Breast epithelium (tissue), 4 donors: ENCODE results near the gene PIGR. TPM values are rescaled to one million over a fixed set of nuclear protein-coding genes. Genes with fewer than 3 reads are reported as not detected.

ENCODE experiments used
- DNase-seq, 2 donors: peaks; one replicate each; pipeline ENCODE4 v3.0.0-alpha.2; 2019; ENCODE audit warnings: low spot score in 2 of 2
- H3K27ac ChIP-seq, 2 donors: fragments of 200-600 bp; sonication (generic) in 1 of 2; one replicate each; pipeline ENCODE4 v1.5.1; 2016 to 2019; ENCODE audit warnings: mild to moderate bottlenecking in 1 of 2
- H3K27me3 ChIP-seq, 2 donors: fragments of 200-600 bp; sonication (generic) in 1 of 2; one replicate each; pipeline versions ENCODE4 v1.5.1 to v1.6.0; 2017 to 2019; ENCODE audit warnings: control low read depth in 1 of 2, mild to moderate bottlenecking in 1 of 2
- H3K36me3 ChIP-seq: fragments of 200-600 bp; one replicate; pipeline ENCODE4 v1.5.1; 2019
- H3K4me1 ChIP-seq, 2 donors: fragments of 200-600 bp; sonication (generic); one replicate each; pipeline ENCODE4 v1.5.1; 2016 to 2019; ENCODE audit warnings: control low read depth in 1 of 2
- H3K4me3 ChIP-seq, 3 donors: fragments of 200-600 bp; sonication (generic); 1 replicate in 2 of 3; 2 replicates in 1 of 3; pipeline ENCODE4 v1.5.1; 2016 to 2019; ENCODE audit warnings: mild to moderate bottlenecking in 3 of 3, moderate library complexity in 2 of 3
- H3K9me3 ChIP-seq, 2 donors: fragments of 200-600 bp; sonication (generic) in 1 of 2; one replicate each; pipeline ENCODE4 v1.5.1; 2016 to 2019; ENCODE audit warnings: control low read depth in 1 of 2
- POLR2A ChIP-seq: fragments of 450-650 bp; IDR thresholded peaks from one replicate; pipeline ENCODE4 v1.6.1; 2016; ENCODE audit warnings: antibody characterized with exemption, mild to moderate bottlenecking, moderate library complexity
- POLR2AphosphoS5 ChIP-seq, 3 donors: sonication (generic); formaldehyde crosslinking; IDR thresholded peaks; one replicate each; pipeline ENCODE4 v1.6.1; 2017; ENCODE audit warnings: antibody characterized with exemption in 3 of 3
- intact Hi-C: fragments of 100-400 bp; cut with DNase I; formaldehyde crosslinking; loops from one replicate; pipeline ENCODE4 v1.15.1; 2023; ENCODE audit warnings: low total_unique reads
- total RNA-seq, 3 donors: library from RNA; depleted of rRNA; stranded (reverse); fragments of >200 nt; gene quantifications; one replicate each; pipeline ENCODE4 v1.1.0, GENCODE V29; 2016
- TF ChIP-seq, protein P1 (sequence below), 3 donors: fragments of 450-650 bp; IDR thresholded peaks; one replicate each; pipeline ENCODE4 v1.5.1; 2016 to 2017; ENCODE audit warnings: antibody characterized with exemption in 3 of 3, mild to moderate bottlenecking in 3 of 3, moderate library complexity in 3 of 3

The PIGR gene
- total RNA-seq, 3 donors from 2014 or later, result 0.16 to 205 (median 123) TPM

DNA sequence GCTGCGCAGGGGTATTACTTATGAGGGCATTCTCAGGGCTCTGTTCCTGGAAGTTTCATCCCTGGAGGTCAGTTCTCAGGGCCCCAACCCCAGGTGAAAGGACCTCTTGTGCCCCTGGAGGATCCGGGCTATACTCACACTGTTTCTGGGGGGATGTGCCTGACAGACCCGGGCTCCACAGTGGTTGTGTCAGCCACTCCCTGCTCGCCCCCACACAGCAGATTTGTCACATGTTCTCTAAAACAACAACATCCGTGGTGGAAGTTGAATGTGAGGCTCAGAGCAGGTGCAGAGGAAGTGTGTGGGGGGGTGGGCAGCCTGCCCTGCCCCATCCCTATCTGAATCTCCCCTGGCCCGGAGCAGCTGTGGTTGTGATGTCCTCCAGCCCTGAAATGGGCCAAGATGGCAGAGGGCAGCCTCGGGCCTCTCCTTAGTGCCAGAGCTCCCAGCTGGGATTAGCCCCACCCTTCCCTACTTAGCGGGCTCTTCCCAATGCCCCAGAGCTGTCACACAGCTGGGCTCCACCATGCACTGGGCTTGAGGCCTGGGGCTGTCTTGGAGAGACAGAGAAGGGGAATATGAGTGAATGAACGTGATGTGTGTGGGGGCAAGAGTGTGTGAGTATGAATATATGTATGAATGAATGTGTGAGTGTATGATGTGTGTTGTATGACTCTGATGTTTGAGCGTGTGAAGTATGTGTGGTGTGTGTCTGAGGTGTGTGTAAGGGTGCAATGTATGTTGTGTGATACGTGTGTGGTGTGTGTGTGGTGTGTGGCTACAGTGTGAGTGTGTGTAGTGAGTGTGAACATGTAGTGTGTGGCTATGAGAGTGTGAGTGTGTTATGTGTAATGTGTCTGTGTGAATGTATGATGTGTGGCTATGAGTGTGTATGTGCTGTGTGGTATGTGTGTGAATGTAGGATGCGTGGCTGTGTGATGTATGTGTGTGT lies 23.0 kb downstream of the PIGR start:
- Histone ChIP-seq H3K27me3 (no peaks in the 10 kb centered on the region), H3K36me3 (no peaks in the 10 kb centered on the region), H3K4me1 (no peaks in the 10 kb centered on the region), H3K4me3 (no peak overlapping the region), H3K27ac (peak overlapping the region; percentile 30 to 48), H3K9me3 (no peaks in the 10 kb centered on the region)
- no peak for DNase-seq
- TF ChIP-seq POLR2AphosphoS5 (IDR thresholded peaks at IDR 0.05) (no peak), POLR2A (no peak)
- TF ChIP-seq, protein P1, sequence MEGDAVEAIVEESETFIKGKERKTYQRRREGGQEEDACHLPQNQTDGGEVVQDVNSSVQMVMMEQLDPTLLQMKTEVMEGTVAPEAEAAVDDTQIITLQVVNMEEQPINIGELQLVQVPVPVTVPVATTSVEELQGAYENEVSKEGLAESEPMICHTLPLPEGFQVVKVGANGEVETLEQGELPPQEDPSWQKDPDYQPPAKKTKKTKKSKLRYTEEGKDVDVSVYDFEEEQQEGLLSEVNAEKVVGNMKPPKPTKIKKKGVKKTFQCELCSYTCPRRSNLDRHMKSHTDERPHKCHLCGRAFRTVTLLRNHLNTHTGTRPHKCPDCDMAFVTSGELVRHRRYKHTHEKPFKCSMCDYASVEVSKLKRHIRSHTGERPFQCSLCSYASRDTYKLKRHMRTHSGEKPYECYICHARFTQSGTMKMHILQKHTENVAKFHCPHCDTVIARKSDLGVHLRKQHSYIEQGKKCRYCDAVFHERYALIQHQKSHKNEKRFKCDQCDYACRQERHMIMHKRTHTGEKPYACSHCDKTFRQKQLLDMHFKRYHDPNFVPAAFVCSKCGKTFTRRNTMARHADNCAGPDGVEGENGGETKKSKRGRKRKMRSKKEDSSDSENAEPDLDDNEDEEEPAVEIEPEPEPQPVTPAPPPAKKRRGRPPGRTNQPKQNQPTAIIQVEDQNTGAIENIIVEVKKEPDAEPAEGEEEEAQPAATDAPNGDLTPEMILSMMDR (IDR thresholded peaks at IDR 0.05), result no peak
- intact Hi-C loops, result no loop called here

DNA sequence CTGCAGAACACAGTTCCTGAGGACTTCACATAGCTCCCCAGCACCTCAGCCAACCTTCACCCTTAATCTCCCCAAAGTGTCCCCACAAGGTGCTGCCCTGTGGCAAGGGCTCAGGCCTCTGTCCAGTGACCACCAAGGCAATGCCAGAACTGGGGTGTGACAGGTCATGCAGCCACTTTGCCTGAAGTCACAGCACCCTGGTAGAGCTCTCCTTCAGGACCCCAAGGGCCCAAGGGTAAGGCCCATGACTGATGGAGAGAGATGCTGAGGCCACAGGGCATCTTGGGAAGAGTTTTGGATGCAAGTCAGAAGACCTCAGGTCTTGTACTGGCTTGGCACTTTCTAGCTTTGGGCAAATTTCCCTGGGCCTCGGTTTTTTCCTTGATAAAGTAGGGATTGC lies 23.7 kb downstream of the PIGR start:
- no peak for DNase-seq
- Histone ChIP-seq H3K27ac (peak overlapping the region; percentile 30 to 48), H3K27me3 (no peaks in the 10 kb centered on the region), H3K36me3 (no peaks in the 10 kb centered on the region), H3K9me3 (no peaks in the 10 kb centered on the region), H3K4me1 (no peaks in the 10 kb centered on the region), H3K4me3 (no peak overlapping the region)
- intact Hi-C loops, result no loop called here
- TF ChIP-seq, protein P1 (IDR thresholded peaks at IDR 0.05), result no peak
- TF ChIP-seq POLR2A, result no peak
- TF ChIP-seq POLR2AphosphoS5 (IDR thresholded peaks at IDR 0.05), result no peak

DNA sequence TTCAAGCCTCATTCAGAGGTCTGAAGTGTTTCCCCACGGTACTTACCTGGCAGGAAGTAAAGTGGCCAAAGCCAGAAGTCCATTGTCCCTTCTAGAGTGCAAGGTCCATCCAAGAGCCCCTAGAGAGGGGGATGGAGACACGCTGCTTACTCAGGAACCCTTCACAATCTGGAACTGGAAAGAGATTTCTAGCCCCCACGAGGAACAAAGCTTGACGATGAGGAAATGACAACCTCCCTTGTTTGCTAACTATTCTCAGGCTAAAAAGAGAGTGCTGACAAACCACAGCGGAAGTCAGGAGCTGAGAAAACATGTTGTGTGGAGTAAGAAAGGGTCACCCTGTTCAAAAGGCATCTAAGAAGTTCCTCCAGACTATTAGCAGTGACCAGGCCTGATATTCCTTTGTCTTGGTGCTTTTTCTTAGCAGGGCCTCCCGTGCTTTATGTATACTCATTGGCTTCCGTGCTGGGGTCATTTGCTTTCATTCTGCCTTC lies 24.4 kb downstream of the PIGR start, which contains the start of gene FCMR:
Gene FCMR (minus strand): TSS at position 170 of the 494 bp plus-strand sequence. CDS start 87 bp downstream, at position 83.
- Histone ChIP-seq H3K4me1 (no peaks in the 10 kb centered on the region), H3K4me3 (peak within 1 kb of the TSS in 2 of 3 donors; percentile 0 to 5), H3K9me3 (no peaks in the 10 kb centered on the region), H3K27ac (peak within 1 kb of the TSS; percentile 38 to 48), H3K27me3 (no peaks in the 10 kb centered on the region), H3K36me3 (no peaks in the 10 kb centered on the region)
- DNase-seq, result no peak
- intact Hi-C loops, result no loop called here
- TF ChIP-seq POLR2AphosphoS5 (IDR thresholded peaks at IDR 0.05) (no peak), POLR2A (no peak)
- TF ChIP-seq, protein P1 (IDR thresholded peaks at IDR 0.05), result no peak

DNA sequence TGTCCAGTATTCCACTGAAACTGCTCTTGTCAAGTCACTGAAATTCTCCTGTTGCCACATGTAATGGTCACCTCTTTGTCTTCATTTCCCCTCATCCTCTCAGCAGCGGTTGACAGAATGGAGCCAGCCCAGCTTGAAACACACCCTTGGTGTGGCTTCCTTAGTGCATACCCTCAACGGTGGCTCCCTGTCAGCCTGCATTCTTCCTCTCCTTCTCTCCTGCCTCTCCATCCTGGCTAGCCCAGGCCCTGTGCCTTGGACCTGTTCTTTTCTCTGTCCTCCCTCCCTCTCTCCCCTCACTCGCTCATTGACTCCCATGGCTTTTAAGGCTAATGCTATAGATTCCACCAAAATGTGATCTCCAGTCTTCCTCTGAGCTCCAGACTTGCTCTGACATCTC lies 28.2 kb downstream of the PIGR start:
- Histone ChIP-seq H3K4me3 (no peak overlapping the region), H3K4me1 (no peaks in the 10 kb centered on the region), H3K27me3 (no peaks in the 10 kb centered on the region), H3K36me3 (no peaks in the 10 kb centered on the region), H3K27ac (no peak overlapping the region), H3K9me3 (no peaks in the 10 kb centered on the region)
- no peak for DNase-seq
- intact Hi-C loops, result loop anchor here (2.0 kb wide), 1 partner anchor 101 kb away; no protein-coding TSS in a partner anchor
- no peak for TF ChIP-seq POLR2AphosphoS5 (IDR thresholded peaks at IDR 0.05)

DNA sequence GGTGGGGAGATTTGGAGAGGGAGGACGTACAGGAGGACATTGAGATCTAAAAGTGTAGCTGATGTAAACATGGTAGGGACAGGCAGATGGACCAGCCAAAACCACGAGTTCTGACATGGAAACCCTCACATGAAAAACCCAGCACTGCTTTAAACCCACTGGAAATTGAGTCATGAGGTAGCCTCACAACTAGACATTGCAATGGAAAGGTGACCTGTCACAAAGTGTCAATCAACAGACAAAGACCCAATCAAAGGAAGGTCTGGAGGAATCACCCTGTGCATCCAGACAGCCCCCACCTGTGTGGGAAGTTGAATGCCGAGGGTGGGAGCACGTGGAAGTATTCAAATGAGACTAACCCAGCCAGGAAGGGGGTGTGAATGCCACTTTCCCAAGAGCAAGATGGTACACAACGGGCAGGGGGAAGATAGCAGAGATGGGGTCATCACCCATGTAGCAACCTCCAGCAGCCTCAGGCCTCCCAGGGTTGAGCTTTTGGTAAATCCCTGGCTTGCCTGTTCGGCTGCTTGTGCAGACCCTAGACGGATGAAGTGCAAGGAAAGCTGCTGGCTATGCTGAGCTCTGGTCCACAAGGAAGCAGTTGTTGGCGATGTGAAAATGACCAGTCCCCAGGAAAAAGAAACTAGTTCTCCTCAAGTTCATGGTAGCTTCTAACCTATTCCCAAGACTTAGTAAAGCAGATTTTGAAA lies 30.1 kb downstream of the PIGR start:
- no peak for TF ChIP-seq POLR2A
- TF ChIP-seq POLR2AphosphoS5 (IDR thresholded peaks at IDR 0.05), result no peak
- TF ChIP-seq, protein P1 (IDR thresholded peaks at IDR 0.05), result no peak
- Histone ChIP-seq H3K27ac (no peak overlapping the region), H3K36me3 (no peaks in the 10 kb centered on the region), H3K9me3 (no peaks in the 10 kb centered on the region), H3K27me3 (no peaks in the 10 kb centered on the region), H3K4me3 (no peak overlapping the region), H3K4me1 (no peaks in the 10 kb centered on the region)
- no peak for DNase-seq
- intact Hi-C loops, result no loop called here
